ENCODE results near the gene MYLK3.

MYLK3 gene

DNA sequence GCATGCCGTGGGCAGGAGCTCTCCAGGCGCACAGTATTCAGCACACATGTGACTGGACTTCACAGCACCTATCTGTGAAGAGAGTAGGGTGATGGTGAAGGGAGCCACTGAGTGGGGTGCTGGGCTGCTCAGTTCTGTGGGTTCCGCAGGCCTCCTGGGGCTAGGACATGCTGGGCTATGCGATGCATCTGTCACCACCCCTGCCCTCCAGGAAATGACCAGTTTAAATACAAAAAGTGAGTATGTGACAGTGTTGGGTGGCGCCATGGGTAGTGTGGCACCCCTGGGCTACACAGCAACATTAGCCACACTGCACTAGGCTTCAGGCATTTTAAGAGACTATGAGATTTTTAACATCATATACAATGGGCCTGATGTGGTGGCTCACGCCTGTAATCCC lies 28.6 kb downstream of the MYLK3 start:
- ChIA-PET CTCF (no interaction called here), POLR2A (ENCODE audit: low non-redundant PET) (no interaction called here)
- TF ChIP-seq CTCF (conservative IDR thresholded peaks at IDR 0.05; ENCODE audit: low read depth), result no peak
- DNase-seq (ENCODE audit: low spot score), result no peak
- H3K27ac ChIP-seq, result no peak overlapping the region

- CTCF ChIA-PET, result interaction anchor here (0.6 kb wide), 1 partner anchor 64 kb away, joined by 4 read pairs; no protein-coding TSS in a partner anchor
Observed at GRCh38 chr16:46718214-46718613, 29.9 kb downstream of the MYLK3 start.

DNA sequence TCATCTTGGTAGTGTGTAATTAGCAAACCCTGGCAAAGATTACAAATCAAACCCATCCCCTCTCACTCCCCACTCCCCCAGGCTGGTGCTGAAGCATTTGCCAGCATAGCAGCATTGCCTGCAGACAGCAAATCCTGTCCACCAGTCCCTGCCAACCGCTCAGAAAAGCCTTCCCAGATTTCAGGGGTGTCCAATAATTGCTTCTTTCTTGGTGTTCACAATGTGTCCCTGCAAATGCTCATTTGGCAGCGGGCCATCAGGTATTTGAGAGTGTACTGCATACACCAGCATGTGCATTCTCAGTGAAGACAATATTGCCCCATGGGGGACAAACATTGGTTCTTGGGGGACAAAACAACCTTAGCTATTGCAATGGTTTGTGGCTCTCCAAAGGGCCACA lies 30.5 kb downstream of the MYLK3 start:
- ChIA-PET CTCF (interaction anchor here (0.6 kb wide), 1 partner anchor 65 kb away, joined by 4 read pairs; no protein-coding TSS in a partner anchor), POLR2A (ENCODE audit: low non-redundant PET) (no interaction called here)
- DNase-seq (ENCODE audit: low spot score), result no peak
- no peak overlapping the region for H3K27ac ChIP-seq
- no peak for TF ChIP-seq CTCF (conservative IDR thresholded peaks at IDR 0.05; ENCODE audit: low read depth)

More at GRCh38 chr16:46718214-46718613, 29.9 kb downstream of the MYLK3 start:
- POLR2A ChIA-PET (ENCODE audit: low non-redundant PET), result no interaction called here
- no peak for TF ChIP-seq CTCF (conservative IDR thresholded peaks at IDR 0.05; ENCODE audit: low read depth)
- no peak for DNase-seq (ENCODE audit: low spot score)
- no peak overlapping the region for H3K27ac ChIP-seq

GRCh38 chr16:46715769-46716305 lies 32.3 kb downstream of the MYLK3 start:
- TF ChIP-seq CTCF (conservative IDR thresholded peaks at IDR 0.05; ENCODE audit: low read depth), result no peak
- DNase-seq (ENCODE audit: low spot score), result no peak
- ChIA-PET CTCF (no interaction called here), POLR2A (ENCODE audit: low non-redundant PET) (no interaction called here)
- H3K27ac ChIP-seq, result no peak overlapping the region

- H3K27ac ChIP-seq, result no peak overlapping the region
- no peak for DNase-seq (ENCODE audit: low spot score)
- CTCF ChIA-PET, result no interaction called here
- no peak for TF ChIP-seq CTCF (conservative IDR thresholded peaks at IDR 0.05; ENCODE audit: low read depth)
- POLR2A ChIA-PET (ENCODE audit: low non-redundant PET), result no interaction called here
Observed at GRCh38 chr16:46714797-46715591, 33.1 kb downstream of the MYLK3 start.

DNA sequence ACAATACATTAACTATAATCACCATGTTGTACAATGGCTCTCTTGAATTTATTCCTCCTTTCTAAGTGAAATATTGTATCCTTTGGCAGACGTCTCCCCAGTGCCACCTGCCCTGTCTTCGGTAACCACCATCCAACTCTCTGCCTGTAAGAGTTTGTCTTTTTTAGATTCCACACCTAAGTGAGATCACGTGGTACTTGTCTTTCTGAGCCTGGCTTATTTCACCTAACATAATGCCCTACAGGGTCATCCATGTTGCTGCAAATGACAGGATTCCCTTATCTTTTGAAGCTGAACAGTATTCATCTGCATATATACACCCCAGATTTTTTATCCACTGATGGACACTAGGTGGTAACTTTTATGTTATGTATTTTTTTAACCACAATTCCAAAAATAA lies 34.5 kb downstream of the MYLK3 start:
- no peak for TF ChIP-seq CTCF (conservative IDR thresholded peaks at IDR 0.05; ENCODE audit: low read depth)
- POLR2A ChIA-PET (ENCODE audit: low non-redundant PET), result no interaction called here
- CTCF ChIA-PET, result no interaction called here
- no peak for DNase-seq (ENCODE audit: low spot score)
- no peak overlapping the region for H3K27ac ChIP-seq
